IMR-90 (cell line): ENCODE measurements around the gene S100A6. TPM values are rescaled to one million over a fixed set of nuclear protein-coding genes. Genes with fewer than 3 reads are reported as not detected.

Experiments
- ATAC-seq: fragments of 200-7000 bp; cut with Tn5 transposase; 2 replicates; pipeline ENCODE4 v1.9.1; 2020; ENCODE audit warnings: low read depth, mild to moderate bottlenecking, moderate library complexity
- BruUV-seq: library from RNA; stranded (reverse); fragments of 400-500 nt; replicated peaks from 2 replicates; lab custom pipeline; 2021; lab: Mats Ljungman, UMichigan
- CTCF ChIA-PET: fragments of 300-600 bp; formaldehyde crosslinking; extraction: SDS; loops from one replicate; lab custom pipeline; 2021; ENCODE audit warnings: antibody characterized with exemption; lab: Yijun Ruan, JAX
- POLR2A ChIA-PET: fragments of 300-600 bp; sonication (Branson Sonifier 250); formaldehyde crosslinking; loops from one replicate; lab custom pipeline; 2022; ENCODE audit warnings: antibody characterized with exemption; ENCODE audit not compliant: unreplicated experiment; lab: Charles Lee
- DNase-seq: peaks from one replicate; pipeline ENCODE4 v3.0.0; 2013
- H2AFZ ChIP-seq: replicated peaks from 2 replicates; pipeline ENCODE3; 2013; ENCODE audit warnings: low read length, mild to moderate bottlenecking; ENCODE audit not compliant: poor library complexity
- H2AK5ac ChIP-seq: 2 replicates; pipeline ENCODE4 v1.6.1; 2013; ENCODE audit warnings: low read depth, low read length, inconsistent platforms
- H2AK9ac ChIP-seq: replicated peaks from 2 replicates; pipeline ENCODE3; 2013; ENCODE audit warnings: mild to moderate bottlenecking, low read depth, low read length, moderate library complexity; ENCODE audit not compliant: poor library complexity
- H2BK120ac ChIP-seq: 2 replicates; pipeline ENCODE4 v1.6.1; 2013; ENCODE audit warnings: low read depth, low read length, inconsistent platforms
- H2BK15ac ChIP-seq: 3 replicates; pipeline ENCODE4 v1.6.1; 2013; ENCODE audit warnings: low read depth, low read length, inconsistent platforms
- H2BK20ac ChIP-seq: 2 replicates; pipeline ENCODE4 v1.6.1; 2013; ENCODE audit warnings: low read depth, mild to moderate bottlenecking, inconsistent platforms, low read length, moderate library complexity
- H2BK5ac ChIP-seq: 2 replicates; pipeline ENCODE4 v1.6.1; 2013; ENCODE audit warnings: mild to moderate bottlenecking, low read depth, low read length, inconsistent platforms; ENCODE audit not compliant: poor library complexity, severe bottlenecking
- H3K14ac ChIP-seq: replicated peaks from 2 replicates; pipeline ENCODE4 v1.6.1; 2013; ENCODE audit warnings: low read depth, low read length, inconsistent platforms
- H3K18ac ChIP-seq: 2 replicates; pipeline ENCODE4 v1.6.1; 2013; ENCODE audit warnings: low read depth, low read length, control low read depth
- H3K23ac ChIP-seq: 2 replicates; pipeline ENCODE4 v1.6.1; 2013; ENCODE audit warnings: low read depth, low read length, inconsistent platforms
- H3K27ac ChIP-seq: 2 replicates; pipeline ENCODE4 v1.5.1; 2013; ENCODE audit warnings: mild to moderate bottlenecking, control low read depth, low read length; ENCODE audit not compliant: insufficient read depth
- H3K27me3 ChIP-seq: 2 replicates; pipeline ENCODE4 v1.6.1; 2013; ENCODE audit warnings: low read length; ENCODE audit not compliant: control insufficient read depth, insufficient read depth
- H3K36me3 ChIP-seq: 2 replicates; pipeline ENCODE4 v1.6.1; 2013; ENCODE audit warnings: low read length, mixed read lengths; ENCODE audit not compliant: control insufficient read depth, insufficient read depth
- H3K4ac ChIP-seq: 2 replicates; pipeline ENCODE4 v1.6.1; 2013; ENCODE audit warnings: low read depth, low read length, inconsistent platforms
- H3K4me1 ChIP-seq: 2 replicates; pipeline ENCODE4 v1.6.1; 2013; ENCODE audit warnings: low read length, mixed read lengths; ENCODE audit not compliant: control insufficient read depth, insufficient read depth
- H3K4me2 ChIP-seq: 2 replicates; pipeline ENCODE4 v1.6.1; 2013; ENCODE audit warnings: low read depth, mild to moderate bottlenecking, control low read depth, low read length, moderate library complexity
- H3K4me3 ChIP-seq: 2 replicates; pipeline ENCODE4 v1.5.1; 2013; ENCODE audit warnings: low read depth, mild to moderate bottlenecking, control low read depth, low read length, moderate library complexity; ENCODE audit not compliant: insufficient read depth
- H3K56ac ChIP-seq: 2 replicates; pipeline ENCODE4 v1.6.1; 2013; ENCODE audit warnings: low read length, inconsistent platforms; ENCODE audit not compliant: insufficient read depth; ENCODE audit errors: extremely low read depth
- H3K79me1 ChIP-seq, 2 experiments: 2 replicates each; pipeline ENCODE4 v1.6.1; 2013; ENCODE audit warnings: low read length in 2 of 2, inconsistent platforms in 1 of 2, low read depth in 1 of 2
- H3K9ac ChIP-seq: 2 replicates; pipeline ENCODE4 v1.6.1; 2013; ENCODE audit warnings: low read depth, low read length, control low read depth
- H3K9me1 ChIP-seq: 2 replicates; pipeline ENCODE4 v1.6.1; 2013; ENCODE audit warnings: low read length, inconsistent platforms; ENCODE audit not compliant: insufficient read depth
- H3K9me3 ChIP-seq: 2 replicates; pipeline ENCODE4 v1.6.1; 2013; ENCODE audit warnings: low read length; ENCODE audit not compliant: control insufficient read depth, insufficient read depth
- H4K20me1 ChIP-seq: 2 replicates; pipeline ENCODE4 v1.6.1; 2013; ENCODE audit warnings: low read length, inconsistent platforms; ENCODE audit not compliant: insufficient read depth
- H4K5ac ChIP-seq: 2 replicates; pipeline ENCODE4 v1.6.1; 2013; ENCODE audit warnings: mild to moderate bottlenecking, low read depth, low read length, control low read depth
- H4K8ac ChIP-seq, 2 experiments: 2 replicates each; pipeline ENCODE4 v1.6.1; 2013; ENCODE audit warnings: low read depth in 2 of 2, low read length in 2 of 2, control low read depth in 1 of 2, inconsistent platforms in 1 of 2
- H4K91ac ChIP-seq: 2 replicates; pipeline ENCODE4 v1.6.1; 2013; ENCODE audit warnings: low read depth, low read length, inconsistent platforms; ENCODE audit not compliant: insufficient read depth
- BHLHE40 ChIP-seq: fragments of 150-350 bp; IDR thresholded peaks from 2 replicates; pipeline ENCODE4 v1.6.1; 2016; ENCODE audit warnings: mild to moderate bottlenecking, low read depth, low read length
- CHD1 ChIP-seq: IDR thresholded peaks from 2 replicates; pipeline ENCODE4 v1.6.1; 2012; ENCODE audit warnings: low read depth, low read length, improper control_type of control experiment
- FOS ChIP-seq: fragments of 150-350 bp; IDR thresholded peaks from 2 replicates; pipeline ENCODE4 v1.6.1; 2016; ENCODE audit warnings: low read depth, low read length
- MXI1 ChIP-seq: IDR thresholded peaks from 2 replicates; pipeline ENCODE4 v1.6.1; 2012; ENCODE audit warnings: low read depth, mild to moderate bottlenecking, low read length, moderate library complexity, borderline replicate concordance
- NFE2L2 ChIP-seq: fragments of 150-350 bp; IDR thresholded peaks from 2 replicates; pipeline ENCODE4 v1.6.1; 2016; ENCODE audit warnings: low read depth, mild to moderate bottlenecking, low read length
- POLR2A ChIP-seq: IDR thresholded peaks from 2 replicates; pipeline ENCODE4 v1.6.1; 2012; ENCODE audit warnings: mild to moderate bottlenecking, low read depth, low read length
- RFX5 ChIP-seq: IDR thresholded peaks from 2 replicates; pipeline ENCODE4 v1.8.0; 2012; ENCODE audit warnings: low read depth, mild to moderate bottlenecking, low read length, moderate library complexity
- SMC3 ChIP-seq: fragments of 150-350 bp; IDR thresholded peaks from 2 replicates; pipeline ENCODE4 v1.6.1; 2016; ENCODE audit warnings: low read depth, mild to moderate bottlenecking, antibody characterized with exemption, low read length, moderate library complexity
- WGBS, 2 experiments: methylation state at CpG; one replicate each; pipeline versions ENCODE4 v1.1.5 to v1.1.7; 2013; ENCODE audit warnings: missing lambda C conversion rate in 2 of 2; ENCODE audit not compliant: insufficient read length in 1 of 2; ENCODE audit errors: extremely low coverage in 2 of 2; 5-methylcytosine and 5-hydroxymethylcytosine counted together
- dilution Hi-C: fragments of 300-500 bp; cut with HindIII; formaldehyde crosslinking; loops from one replicate; pipeline ENCODE4 v1.14.3; 2018; ENCODE audit warnings: low sequenced_read_pairs; ENCODE audit not compliant: unreplicated experiment
- in situ Hi-C: fragments of 300-500 bp; cut with MboI; formaldehyde crosslinking; loops from 3 replicates; pipeline ENCODE4 v1.14.3; 2019; ENCODE audit warnings: low sequenced_read_pairs, inconsistent platforms, mixed read lengths
- intact Hi-C: fragments of 100-400 bp; cut with micrococcal nuclease; formaldehyde crosslinking; loops from 2 replicates; pipeline ENCODE4 v1.10.0; 2022
- polyA plus RNA-seq, 3 experiments: library from polyadenylated mRNA; depleted of rRNA; stranded (reverse); fragments of >200 nt; gene quantifications; 2 replicates each; pipeline ENCODE4 v1.2.3, GENCODE V29; 2012; ENCODE audit warnings: low replicate concordance in 1 of 3
- total RNA-seq: library from RNA; depleted of rRNA; stranded (reverse); fragments of >200 nt; gene quantifications from 2 replicates; pipeline ENCODE4 v1.2.3, GENCODE V29; 2012

Gene S100A6
- total and polyA plus RNA-seq, 2 of the 4 experiments (the other 2 are of a cell fraction): 373 to 1,755 TPM

- no peak for TF ChIP-seq MXI1
Observed at GRCh38 chr1:153544453-153545066, 8.8 kb upstream of the S100A6 start (continued).

GRCh38 chr1:153543736-153544135 is 7.9 kb upstream of the S100A6 start:
- H2BK120ac ChIP-seq: 0 out of 2 replicates have a peak overlapping the region, but pooled peaks have one; percentile 97
- H3K9ac ChIP-seq: no peak overlapping the region
- intact Hi-C loops: no loop called here
- H3K4me1 ChIP-seq: peaks cover 38% of the 10 kb centered on the region
- ATAC-seq (no peak), DNase-seq (no peak)
- dilution Hi-C loops: no loop called here
- no peak overlapping the region for H3K4me2 ChIP-seq
- H3K23ac ChIP-seq: no peak overlapping the region
- no peak overlapping the region for H2AK9ac ChIP-seq
- no peaks in the 10 kb centered on the region for H4K20me1 ChIP-seq
- no peak overlapping the region; the same call in 1 of the 2 replicates for H4K5ac ChIP-seq
- 0 out of 2 replicates have a peak overlapping the region, but pooled peaks have one; percentile 4 for H4K91ac ChIP-seq
- H3K27ac ChIP-seq: no peak overlapping the region
- TF ChIP-seq CHD1: no peak
- TF ChIP-seq SMC3: no peak
- TF ChIP-seq NFE2L2: no peak
- TF ChIP-seq MXI1: no peak
- no peak for TF ChIP-seq POLR2A
- TF ChIP-seq FOS: no peak
- no peak for TF ChIP-seq RFX5
- TF ChIP-seq BHLHE40: no peak
- CTCF ChIA-PET: no interaction called here
- no peaks in the 10 kb centered on the region for H3K36me3 ChIP-seq
- in situ Hi-C loops: loop anchor here (25.0 kb wide), 1 partner anchor 419 kb away; the partner anchor contains the start of genes CREB3L4, CRTC2 and SLC39A1
- H2BK20ac ChIP-seq: no peak overlapping the region
- BruUV-seq: no TSS peak
- H4K8ac ChIP-seq: no peak overlapping the region
- H3K4ac ChIP-seq: peak overlapping the region; percentile 60
- H2AK5ac ChIP-seq: peak overlapping the region; percentile 21; the same call in 1 of the 2 replicates
- H3K9me1 ChIP-seq: peaks cover 50% of the 10 kb centered on the region
- peaks cover 0 to 40% of the 10 kb centered on the region in 2 experiments; a peak in 3 of 4 replicates for H3K79me1 ChIP-seq
- H3K4me3 ChIP-seq: no peak overlapping the region
- no peak overlapping the region for H3K18ac ChIP-seq
- POLR2A ChIA-PET: interaction anchor here (0.5 to 1.8 kb wide), 2 partner anchors 9 to 216 kb away, joined by 5 to 8 read pairs; no protein-coding TSS in a partner anchor
- no peaks in the 10 kb centered on the region for H3K27me3 ChIP-seq
- H3K56ac ChIP-seq: no peak overlapping the region
- 80% methylated on average over 2 of the region's 4 CpGs; no CpG with 5 or more reads in 1 of the 2 experiments for WGBS, 2 experiments
- H3K9me3 ChIP-seq: no peaks in the 10 kb centered on the region
- H2AFZ ChIP-seq: no peak overlapping the region
- H2BK5ac ChIP-seq: no peak overlapping the region
- peak overlapping the region; percentile 79; the same call in 2 of the 3 replicates for H2BK15ac ChIP-seq
- no peak overlapping the region; the same call in 1 of the 2 replicates for H3K14ac ChIP-seq
